Transverse colon (tissue), 4 donors: Measurements from ENCODE around the gene PRKCG.

Source experiments
- EP300 ChIP-seq: sonication (generic); formaldehyde crosslinking; IDR thresholded peaks from one replicate; pipeline ENCODE4 v1.6.1; 2017; ENCODE audit warnings: antibody characterized with exemption, low read depth
- POLR2AphosphoS5 ChIP-seq, 3 donors: sonication (generic); formaldehyde crosslinking; IDR thresholded peaks; one replicate each; pipeline ENCODE4 v1.6.1; 2016; ENCODE audit warnings: antibody characterized with exemption in 3 of 3
- TF ChIP-seq, protein P1 (sequence below), 5 experiments: fragments of 200-600 bp in 3 of 5; fragments of 450-650 bp in 2 of 5; sonication (generic) in 3 of 5; IDR thresholded peaks; 1 replicate in 2 of 5; 2 replicates in 3 of 5; pipeline ENCODE4 v1.5.1; 2016 to 2017; ENCODE audit warnings: antibody characterized with exemption in 5 of 5, inconsistent platforms in 3 of 5, mild to moderate bottlenecking in 2 of 5, moderate library complexity in 1 of 5

DNA sequence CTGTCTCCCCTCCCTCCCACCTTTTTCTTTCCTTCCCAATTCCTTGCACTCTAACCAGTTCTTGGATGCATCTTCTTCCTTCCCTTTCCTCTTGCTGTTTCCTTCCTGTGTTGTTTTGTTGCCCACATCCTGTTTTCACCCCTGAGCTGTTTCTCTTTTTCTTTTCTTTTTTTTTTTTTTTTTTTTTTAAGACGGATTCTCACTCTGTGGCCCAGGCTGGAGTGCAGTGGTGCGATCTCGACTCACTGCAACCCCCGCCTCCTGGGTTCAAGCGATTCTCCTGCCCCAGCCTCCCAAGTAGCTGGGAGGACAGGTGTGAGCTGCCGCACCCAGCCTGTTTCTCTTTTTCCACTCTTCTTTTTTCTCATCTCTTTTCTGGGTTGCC, 7.4 kb upstream of the PRKCG start:
- TF ChIP-seq, protein P1, sequence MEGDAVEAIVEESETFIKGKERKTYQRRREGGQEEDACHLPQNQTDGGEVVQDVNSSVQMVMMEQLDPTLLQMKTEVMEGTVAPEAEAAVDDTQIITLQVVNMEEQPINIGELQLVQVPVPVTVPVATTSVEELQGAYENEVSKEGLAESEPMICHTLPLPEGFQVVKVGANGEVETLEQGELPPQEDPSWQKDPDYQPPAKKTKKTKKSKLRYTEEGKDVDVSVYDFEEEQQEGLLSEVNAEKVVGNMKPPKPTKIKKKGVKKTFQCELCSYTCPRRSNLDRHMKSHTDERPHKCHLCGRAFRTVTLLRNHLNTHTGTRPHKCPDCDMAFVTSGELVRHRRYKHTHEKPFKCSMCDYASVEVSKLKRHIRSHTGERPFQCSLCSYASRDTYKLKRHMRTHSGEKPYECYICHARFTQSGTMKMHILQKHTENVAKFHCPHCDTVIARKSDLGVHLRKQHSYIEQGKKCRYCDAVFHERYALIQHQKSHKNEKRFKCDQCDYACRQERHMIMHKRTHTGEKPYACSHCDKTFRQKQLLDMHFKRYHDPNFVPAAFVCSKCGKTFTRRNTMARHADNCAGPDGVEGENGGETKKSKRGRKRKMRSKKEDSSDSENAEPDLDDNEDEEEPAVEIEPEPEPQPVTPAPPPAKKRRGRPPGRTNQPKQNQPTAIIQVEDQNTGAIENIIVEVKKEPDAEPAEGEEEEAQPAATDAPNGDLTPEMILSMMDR (IDR thresholded peaks at IDR 0.05): no peak
- TF ChIP-seq POLR2AphosphoS5 (IDR thresholded peaks at IDR 0.05): no peak
- TF ChIP-seq EP300: no peak
